ENCODE measurements around the gene SRPK3. TPM values are rescaled to one million over a fixed set of nuclear protein-coding genes. Genes with fewer than 3 reads are reported as not detected.
"Not testable (repeated sequence)": the region's sequence is repeated elsewhere in the genome, so short reads cannot be mapped to it uniquely, and the experiment has no call there.

SRPK3 gene
- total RNA-seq, 2 donors from 2014 or later = 19.4 to 24.6 TPM

GRCh38 chrX:153739754-153740486 is 40.9 kb upstream of the SRPK3 start:
- Histone ChIP-seq H3K4me1 (peaks cover 0 to 7% of the 10 kb centered on the region in 2 donors), H3K36me3 (no peaks in the 10 kb centered on the region), H3K4me3 (no peak overlapping the region), H3K27me3 (no peaks in the 10 kb centered on the region), H3K9me3 (no peaks in the 10 kb centered on the region), H3K27ac (no peak overlapping the region)
- TF ChIP-seq, protein P1, sequence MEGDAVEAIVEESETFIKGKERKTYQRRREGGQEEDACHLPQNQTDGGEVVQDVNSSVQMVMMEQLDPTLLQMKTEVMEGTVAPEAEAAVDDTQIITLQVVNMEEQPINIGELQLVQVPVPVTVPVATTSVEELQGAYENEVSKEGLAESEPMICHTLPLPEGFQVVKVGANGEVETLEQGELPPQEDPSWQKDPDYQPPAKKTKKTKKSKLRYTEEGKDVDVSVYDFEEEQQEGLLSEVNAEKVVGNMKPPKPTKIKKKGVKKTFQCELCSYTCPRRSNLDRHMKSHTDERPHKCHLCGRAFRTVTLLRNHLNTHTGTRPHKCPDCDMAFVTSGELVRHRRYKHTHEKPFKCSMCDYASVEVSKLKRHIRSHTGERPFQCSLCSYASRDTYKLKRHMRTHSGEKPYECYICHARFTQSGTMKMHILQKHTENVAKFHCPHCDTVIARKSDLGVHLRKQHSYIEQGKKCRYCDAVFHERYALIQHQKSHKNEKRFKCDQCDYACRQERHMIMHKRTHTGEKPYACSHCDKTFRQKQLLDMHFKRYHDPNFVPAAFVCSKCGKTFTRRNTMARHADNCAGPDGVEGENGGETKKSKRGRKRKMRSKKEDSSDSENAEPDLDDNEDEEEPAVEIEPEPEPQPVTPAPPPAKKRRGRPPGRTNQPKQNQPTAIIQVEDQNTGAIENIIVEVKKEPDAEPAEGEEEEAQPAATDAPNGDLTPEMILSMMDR (IDR thresholded peaks at IDR 0.05) = no peak
- DNase-seq (ENCODE audit: low spot score) = no peak

GRCh38 chrX:153740631-153741222 is 40.1 kb upstream of the SRPK3 start:
- TF ChIP-seq, protein P1 (IDR thresholded peaks at IDR 0.05) = no peak
- Histone ChIP-seq H3K27me3 (no peaks in the 10 kb centered on the region), H3K4me3 (no peak overlapping the region), H3K36me3 (no peaks in the 10 kb centered on the region), H3K9me3 (no peaks in the 10 kb centered on the region), H3K27ac (no peak overlapping the region), H3K4me1 (peaks cover 0 to 7% of the 10 kb centered on the region in 2 donors)
- no peak for DNase-seq (ENCODE audit: low spot score)

- TF ChIP-seq, protein P1 (IDR thresholded peaks at IDR 0.05) = no peak
- DNase-seq (ENCODE audit: low spot score) = no peak
- H3K4me3 ChIP-seq = no peak overlapping the region
These were observed 39.4 kb upstream of the SRPK3 start for GRCh38 chrX:153741446-153741845.

DNA sequence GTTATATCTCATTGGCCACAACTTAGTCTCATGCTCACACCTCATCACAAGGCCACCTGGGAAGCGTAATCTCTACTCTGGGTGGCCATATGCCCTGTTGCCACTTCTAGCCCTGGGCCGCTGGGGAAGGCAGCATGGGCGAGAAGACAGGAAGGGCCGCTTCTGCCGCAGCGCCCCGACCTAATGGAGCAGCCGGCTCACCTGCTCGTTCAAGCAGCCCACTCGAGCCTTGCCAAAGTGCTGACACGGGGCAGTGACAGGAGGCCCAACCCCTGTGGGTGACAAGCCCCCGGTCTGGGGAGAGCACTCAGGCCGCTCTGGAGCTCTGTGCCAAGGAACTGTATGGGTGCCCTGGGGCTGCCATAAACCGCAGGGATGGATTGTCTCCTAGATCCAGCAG is 38.7 kb upstream of the SRPK3 start:
- H3K4me1 ChIP-seq; H3K4me3 ChIP-seq; H3K27ac ChIP-seq; H3K9me3 ChIP-seq; DNase-seq (ENCODE audit: low spot score); H3K36me3 ChIP-seq; H3K27me3 ChIP-seq: not testable (repeated sequence)

More at GRCh38 chrX:153741446-153741845, 39.4 kb upstream of the SRPK3 start:
- Histone ChIP-seq H3K9me3 (no peaks in the 10 kb centered on the region), H3K36me3 (no peaks in the 10 kb centered on the region), H3K27ac (no peak overlapping the region), H3K27me3 (no peaks in the 10 kb centered on the region), H3K4me1 (peaks cover 0 to 7% of the 10 kb centered on the region in 2 donors)

DNA sequence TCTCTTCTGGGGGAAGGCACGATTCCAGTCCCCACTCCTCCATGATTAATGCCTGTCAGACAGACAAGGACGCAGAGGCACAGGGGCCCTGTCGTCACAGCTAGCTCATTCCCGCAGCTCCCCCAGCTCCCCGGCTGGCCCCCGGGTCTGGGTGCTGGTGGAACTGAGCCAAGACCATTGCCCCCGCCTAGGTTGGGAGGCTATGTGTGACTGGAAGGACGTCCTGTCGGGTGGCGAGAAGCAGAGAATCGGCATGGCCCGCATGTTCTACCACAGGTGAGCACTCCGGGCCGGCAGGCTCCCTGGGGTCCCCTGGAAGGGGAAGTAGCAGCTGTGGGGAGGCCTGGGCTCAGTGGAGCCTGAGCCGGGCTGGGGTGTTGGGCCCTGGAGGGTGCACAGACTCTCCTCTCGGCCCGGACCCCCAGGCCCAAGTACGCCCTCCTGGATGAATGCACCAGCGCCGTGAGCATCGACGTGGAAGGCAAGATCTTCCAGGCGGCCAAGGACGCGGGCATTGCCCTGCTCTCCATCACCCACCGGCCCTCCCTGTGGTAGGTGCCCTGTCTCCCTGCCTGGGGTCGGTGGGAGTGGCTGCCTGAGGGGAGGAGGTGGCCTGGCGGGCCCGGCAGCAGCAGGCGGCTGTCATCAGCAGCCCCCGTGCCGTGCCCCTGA is 37.9 kb upstream of the SRPK3 start:
- not testable (repeated sequence) for H3K27ac ChIP-seq; DNase-seq (ENCODE audit: low spot score)

GRCh38 chrX:153743468-153744209 is 37.2 kb upstream of the SRPK3 start:
- not testable (repeated sequence) for H3K36me3 ChIP-seq, H3K27me3 ChIP-seq, H3K9me3 ChIP-seq, H3K4me3 ChIP-seq, H3K4me1 ChIP-seq
- peak; percentile 75 for DNase-seq (ENCODE audit: low spot score)
- H3K27ac ChIP-seq = peak overlapping the region in 1 of 2 donors; percentile 4

More for the DNA sequence above, 37.9 kb upstream of the SRPK3 start:
- H3K4me3 ChIP-seq, H3K36me3 ChIP-seq, H3K9me3 ChIP-seq, H3K27me3 ChIP-seq, H3K4me1 ChIP-seq: not testable (repeated sequence)
